Measurements from ENCODE around the gene SYVN1.
A peak's percentile ranks its signal among the peaks of the same experiment; 100 is the strongest.

GRCh38 chr11:65114538-65115171, 19.7 kb downstream of the SYVN1 start:
- TF ChIP-seq SIN3A (IDR thresholded peaks at IDR 0.05; ENCODE audit: low read depth, low read length) (no peak), RAD51 (IDR thresholded peaks at IDR 0.05) (no peak), EP300 (IDR thresholded peaks at IDR 0.05; ENCODE audit: borderline replicate concordance in 1 of 2, control insufficient read depth in 1 of 2, low read depth in 2 of 2, low read length in 2 of 2) (no peak), POLR2A (IDR thresholded peaks at IDR 0.05; ENCODE audit: low read depth, low read length) (peak; percentile 59), MTA3 (IDR thresholded peaks at IDR 0.05; ENCODE audit: borderline replicate concordance, low read length) (no peak), RAD21 (IDR thresholded peaks at IDR 0.05; ENCODE audit: insufficient read depth, low read depth, low read length) (no peak)
- TF ChIP-seq, protein P1, sequence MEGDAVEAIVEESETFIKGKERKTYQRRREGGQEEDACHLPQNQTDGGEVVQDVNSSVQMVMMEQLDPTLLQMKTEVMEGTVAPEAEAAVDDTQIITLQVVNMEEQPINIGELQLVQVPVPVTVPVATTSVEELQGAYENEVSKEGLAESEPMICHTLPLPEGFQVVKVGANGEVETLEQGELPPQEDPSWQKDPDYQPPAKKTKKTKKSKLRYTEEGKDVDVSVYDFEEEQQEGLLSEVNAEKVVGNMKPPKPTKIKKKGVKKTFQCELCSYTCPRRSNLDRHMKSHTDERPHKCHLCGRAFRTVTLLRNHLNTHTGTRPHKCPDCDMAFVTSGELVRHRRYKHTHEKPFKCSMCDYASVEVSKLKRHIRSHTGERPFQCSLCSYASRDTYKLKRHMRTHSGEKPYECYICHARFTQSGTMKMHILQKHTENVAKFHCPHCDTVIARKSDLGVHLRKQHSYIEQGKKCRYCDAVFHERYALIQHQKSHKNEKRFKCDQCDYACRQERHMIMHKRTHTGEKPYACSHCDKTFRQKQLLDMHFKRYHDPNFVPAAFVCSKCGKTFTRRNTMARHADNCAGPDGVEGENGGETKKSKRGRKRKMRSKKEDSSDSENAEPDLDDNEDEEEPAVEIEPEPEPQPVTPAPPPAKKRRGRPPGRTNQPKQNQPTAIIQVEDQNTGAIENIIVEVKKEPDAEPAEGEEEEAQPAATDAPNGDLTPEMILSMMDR (IDR thresholded peaks at IDR 0.05 in 2 of 3, conservative IDR thresholded peaks at IDR 0.05 in 1 of 3; ENCODE audit: control insufficient read depth in 2 of 3, extremely low read depth in 1 of 3, insufficient read depth in 1 of 3, low read depth in 3 of 3, low read length in 3 of 3) = no peak
